ENCODE data around the gene SAFB. TPM values are rescaled to one million over a fixed set of nuclear protein-coding genes. Genes with fewer than 3 reads are reported as not detected.

The SAFB gene
- total and polyA plus RNA-seq, 2 experiments from 2014 or later, result 50.2 to 75.8 TPM

- Histone ChIP-seq H3K9me2 (replicated peaks; ENCODE audit: insufficient read depth) (no peaks in the 10 kb centered on the region), H4K20me1 (ENCODE audit: insufficient read depth, poor library complexity, severe bottlenecking) (no peaks in the 10 kb centered on the region), H3K36me3 (replicated peaks; ENCODE audit: insufficient read depth, low read depth) (no peaks in the 10 kb centered on the region), H3K79me2 (no peaks in the 10 kb centered on the region), H2AFZ (no peak overlapping the region), H3K27me3 (no peaks in the 10 kb centered on the region), H3K27ac (no peak overlapping the region), H3K4me3 (no peak overlapping the region), H3K4me1 (ENCODE audit: insufficient read depth) (no peaks in the 10 kb centered on the region), H3K9me3 (ENCODE audit: low read depth) (no peaks in the 10 kb centered on the region), H3K4me2 (no peak overlapping the region)
- TF ChIP-seq CTCF (IDR thresholded peaks at IDR 0.05; ENCODE audit: poor library complexity), result no peak
- TF ChIP-seq EZH2 (IDR thresholded peaks at IDR 0.05; ENCODE audit: borderline replicate concordance), result no peak
- TF ChIP-seq EZH2phosphoT487 (IDR thresholded peaks at IDR 0.05; ENCODE audit: low read depth, severe bottlenecking, unreplicated experiment), result no peak
- DNase-seq (ENCODE audit: low spot score), result no peak
- WGBS (ENCODE audit: low lambda C conversion rate, missing lambda C conversion rate), result 96% methylated on average over 12 of the region's 13 CpGs
These were observed 50.0 kb downstream of the SAFB start for GRCh38 chr19:5672708-5673459.

- no peaks in the 10 kb centered on the region for H3K9me3 ChIP-seq (ENCODE audit: low read depth)
- H2AFZ ChIP-seq, result no peak overlapping the region
- no peaks in the 10 kb centered on the region for H3K4me1 ChIP-seq (ENCODE audit: insufficient read depth)
- H4K20me1 ChIP-seq (ENCODE audit: insufficient read depth, poor library complexity, severe bottlenecking), result no peaks in the 10 kb centered on the region
- H3K27ac ChIP-seq, result no peak overlapping the region
- no peaks in the 10 kb centered on the region for H3K36me3 ChIP-seq (replicated peaks; ENCODE audit: insufficient read depth, low read depth)
- TF ChIP-seq CTCF (IDR thresholded peaks at IDR 0.05; ENCODE audit: poor library complexity), result no peak
- TF ChIP-seq EZH2phosphoT487 (IDR thresholded peaks at IDR 0.05; ENCODE audit: low read depth, severe bottlenecking, unreplicated experiment), result no peak
- no peak for TF ChIP-seq EZH2 (IDR thresholded peaks at IDR 0.05; ENCODE audit: borderline replicate concordance)
- DNase-seq (ENCODE audit: low spot score), result no peak
- no peaks in the 10 kb centered on the region for H3K27me3 ChIP-seq
- peaks cover under 1% of the 10 kb centered on the region for H3K79me2 ChIP-seq
- no peak overlapping the region for H3K4me3 ChIP-seq
- no peaks in the 10 kb centered on the region for H3K9me2 ChIP-seq (replicated peaks; ENCODE audit: insufficient read depth)
- no peak overlapping the region for H3K4me2 ChIP-seq
- 100% methylated on average over 1 of the region's 1 CpG for WGBS (ENCODE audit: low lambda C conversion rate, missing lambda C conversion rate)
These were observed 50.9 kb downstream of the SAFB start for GRCh38 chr19:5673752-5674151.

- no peak overlapping the region for H3K27ac ChIP-seq
- WGBS (ENCODE audit: low lambda C conversion rate, missing lambda C conversion rate), result 82% methylated on average over 5 of the region's 5 CpGs
These were observed 51.8 kb downstream of the SAFB start for GRCh38 chr19:5674714-5675113.

More at GRCh38 chr19:5674714-5675113, 51.8 kb downstream of the SAFB start:
- H3K27me3 ChIP-seq, result no peaks in the 10 kb centered on the region
- DNase-seq (ENCODE audit: low spot score), result no peak
- H4K20me1 ChIP-seq (ENCODE audit: insufficient read depth, poor library complexity, severe bottlenecking), result no peaks in the 10 kb centered on the region
- H3K4me3 ChIP-seq, result no peak overlapping the region
- no peak for TF ChIP-seq EZH2 (IDR thresholded peaks at IDR 0.05; ENCODE audit: borderline replicate concordance)
- TF ChIP-seq CTCF (IDR thresholded peaks at IDR 0.05; ENCODE audit: poor library complexity), result no peak
- no peak for TF ChIP-seq EZH2phosphoT487 (IDR thresholded peaks at IDR 0.05; ENCODE audit: low read depth, severe bottlenecking, unreplicated experiment)
- H3K4me2 ChIP-seq, result no peak overlapping the region
- H3K9me3 ChIP-seq (ENCODE audit: low read depth), result no peaks in the 10 kb centered on the region
- H3K79me2 ChIP-seq, result peaks cover 10% of the 10 kb centered on the region
- H3K4me1 ChIP-seq (ENCODE audit: insufficient read depth), result no peaks in the 10 kb centered on the region
- no peak overlapping the region for H2AFZ ChIP-seq
- no peaks in the 10 kb centered on the region for H3K36me3 ChIP-seq (replicated peaks; ENCODE audit: insufficient read depth, low read depth)
- H3K9me2 ChIP-seq (replicated peaks; ENCODE audit: insufficient read depth), result no peaks in the 10 kb centered on the region
